A549 (cell line): Measurements from ENCODE around the gene CLCN4. TPM values are rescaled to one million over a fixed set of nuclear protein-coding genes. Genes with fewer than 3 reads are reported as not detected.

Experiments used
- ATAC-seq, 2 experiments: fragments of 200-7000 bp in 1 of 2; fragments of >200 bp in 1 of 2; cut with Nextera tagmentation in 1 of 2; cut with Tn5 transposase in 1 of 2; 3 replicates each; pipeline versions ENCODE4 v1.8.0 to v1.9.1; 2018 to 2020; ENCODE audit warnings: mild to moderate bottlenecking in 1 of 2, moderate library complexity in 1 of 2
- CTCF ChIA-PET: fragments of 300-600 bp; sonication (Branson Sonifier 250); formaldehyde crosslinking; extraction: SDS; loops from one replicate; lab custom pipeline; 2021; ENCODE audit warnings: antibody characterized with exemption, inconsistent platforms; lab: Yijun Ruan, JAX
- POLR2A ChIA-PET: fragments of 350-600 bp; formaldehyde crosslinking; extraction: SDS; loops from one replicate; lab custom pipeline; 2021; ENCODE audit warnings: antibody characterized with exemption, inconsistent platforms; lab: Yijun Ruan, JAX
- DNase-seq, 2 experiments: peaks; one replicate each; pipeline versions ENCODE4 v3.0.0 to v3.0.0-alpha.2; 2011 to 2016; ENCODE audit warnings: low read depth in 1 of 2, low spot score in 1 of 2
- FAIRE-seq: peaks from 2 replicates; lab custom pipeline; 2011; peaks lifted over from hg19 to GRCh38; lab: Jason Lieb, UNC
- H3K27ac ChIP-seq, 2 experiments: fragments of >200 bp; sonication (Bioruptor Twin); formaldehyde crosslinking; 3 replicates each; pipeline ENCODE4 v1.5.1; 2016 to 2017
- H3K4me1 ChIP-seq: fragments of >200 bp; sonication (Bioruptor Twin); formaldehyde crosslinking; 3 replicates; pipeline ENCODE4 v1.6.1; 2016
- H3K4me2 ChIP-seq: fragments of >200 bp; sonication (Bioruptor Twin); formaldehyde crosslinking; 3 replicates; pipeline ENCODE4 v1.6.1; 2016
- H3K4me3 ChIP-seq: fragments of >200 bp; sonication (Bioruptor Twin); formaldehyde crosslinking; 3 replicates; pipeline ENCODE4 v1.5.1; 2016
- H3K9me3 ChIP-seq: fragments of >200 bp; sonication (Bioruptor Twin); formaldehyde crosslinking; 3 replicates; pipeline ENCODE4 v1.6.1; 2016
- BCL3 ChIP-seq: fragments of >200 bp; sonication (Bioruptor Twin); formaldehyde crosslinking; IDR thresholded peaks from 3 replicates; pipeline ENCODE4 v1.6.1; 2016
- BHLHE40 ChIP-seq: IDR thresholded peaks from 2 replicates; pipeline ENCODE4 v1.6.1; 2012; ENCODE audit warnings: low read depth, low read length, inconsistent platforms
- CHD2 ChIP-seq: fragments of 150-350 bp; IDR thresholded peaks from 2 replicates; pipeline ENCODE4 v1.6.1; 2014; ENCODE audit warnings: low read length; ENCODE audit not compliant: partially characterized antibody
- CTCF ChIP-seq: fragments of >200 bp; sonication (Bioruptor Twin); formaldehyde crosslinking; IDR thresholded peaks from 3 replicates; pipeline ENCODE4 v1.5.1; 2016
- E2F6 ChIP-seq: IDR thresholded peaks from 2 replicates; pipeline ENCODE4 v1.6.1; 2012; ENCODE audit warnings: low read depth, borderline replicate concordance
- ELK1 ChIP-seq: fragments of 150-350 bp; IDR thresholded peaks from 2 replicates; pipeline ENCODE4 v1.6.1; 2014; ENCODE audit warnings: low read depth, mild to moderate bottlenecking, low read length
- FOSL2 ChIP-seq, 2 experiments: fragments of 450-650 bp in 1 of 2; fragments of >200 bp in 1 of 2; sonication (Bioruptor Twin) in 1 of 2; formaldehyde crosslinking; IDR thresholded peaks; 2 replicates each; pipeline versions ENCODE4 v1.5.0 to v1.6.1; 2016 to 2020; ENCODE audit warnings: mild to moderate bottlenecking in 1 of 2, moderate library complexity in 1 of 2
- HDAC2 ChIP-seq: fragments of 200-600 bp; sonication (generic); IDR thresholded peaks from 2 replicates; pipeline ENCODE4 v1.6.1; 2016
- HEYL ChIP-seq: fragments of 250-450 bp; sonication (Bioruptor Pico); IDR thresholded peaks from 2 replicates; pipeline ENCODE4 v1.8.0; 2021; ENCODE audit warnings: mild to moderate bottlenecking, moderate library complexity
- HMGXB4 ChIP-seq: fragments of 250-450 bp; sonication (Bioruptor Pico); IDR thresholded peaks from 2 replicates; pipeline ENCODE4 v1.5.0; 2021; ENCODE audit warnings: mild to moderate bottlenecking, moderate library complexity, borderline replicate concordance
- HOXB13 ChIP-seq: fragments of 250-450 bp; sonication (Bioruptor Pico); IDR thresholded peaks from 2 replicates; pipeline ENCODE4 v1.5.0; 2020; ENCODE audit warnings: low read depth, mild to moderate bottlenecking, moderate library complexity
- HOXB5 ChIP-seq: fragments of 250-450 bp; sonication (Bioruptor Pico); IDR thresholded peaks from 2 replicates; pipeline ENCODE4 v1.5.0; 2020; ENCODE audit warnings: mild to moderate bottlenecking, moderate library complexity
- KDM1A ChIP-seq: fragments of 200-600 bp; sonication (generic); IDR thresholded peaks from 2 replicates; pipeline ENCODE4 v1.6.1; 2016; ENCODE audit warnings: low read depth, mild to moderate bottlenecking
- MAX ChIP-seq: IDR thresholded peaks from 2 replicates; pipeline ENCODE4 v1.6.1; 2012
- MAZ ChIP-seq: fragments of 150-350 bp; IDR thresholded peaks from 2 replicates; pipeline ENCODE4 v1.6.1; 2014; ENCODE audit warnings: antibody characterized with exemption, low read depth, low read length, borderline replicate concordance
- MYC ChIP-seq: IDR thresholded peaks from 2 replicates; pipeline ENCODE4 v1.6.1; 2012; ENCODE audit warnings: mild to moderate bottlenecking, inconsistent platforms, low read length, improper control_type of control experiment, borderline replicate concordance
- NFE2L2 ChIP-seq: fragments of 150-350 bp; conservative IDR thresholded peaks from 2 replicates; pipeline ENCODE4 v1.6.1; 2014; ENCODE audit warnings: low read length
- PHF8 ChIP-seq: fragments of 200-600 bp; sonication (generic); IDR thresholded peaks from 2 replicates; pipeline ENCODE4 v1.6.1; 2016; ENCODE audit warnings: low read depth, mild to moderate bottlenecking, antibody characterized with exemption, moderate library complexity, borderline replicate concordance
- POLR2AphosphoS2 ChIP-seq: conservative IDR thresholded peaks from 2 replicates; pipeline ENCODE4 v1.6.1; 2012; ENCODE audit warnings: low read length, improper control_type of control experiment, inconsistent platforms
- RAD21 ChIP-seq, 2 experiments: fragments of >200 bp in 1 of 2; sonication (Bioruptor Twin) in 1 of 2; formaldehyde crosslinking in 1 of 2; IDR thresholded peaks in 1 of 2; conservative IDR thresholded peaks in 1 of 2; 2 replicates in 1 of 2; 3 replicates in 1 of 2; pipeline ENCODE4 v1.6.1; 2012 to 2018; ENCODE audit warnings: inconsistent platforms in 1 of 2
- RFX5 ChIP-seq: fragments of 450-650 bp; IDR thresholded peaks from 2 replicates; pipeline ENCODE4 v1.7.1; 2014; ENCODE audit warnings: antibody characterized with exemption, mild to moderate bottlenecking, moderate library complexity
- SMC3 ChIP-seq: fragments of >200 bp; sonication (Bioruptor Twin); formaldehyde crosslinking; IDR thresholded peaks from 3 replicates; pipeline ENCODE4 v1.6.1; 2018; ENCODE audit warnings: inconsistent platforms
- SREBF2 ChIP-seq: fragments of 450-650 bp; IDR thresholded peaks from 2 replicates; pipeline ENCODE4 v1.6.1; 2014; ENCODE audit warnings: mild to moderate bottlenecking, moderate library complexity
- ZNF302 ChIP-seq: fragments of 250-450 bp; sonication (Bioruptor Pico); IDR thresholded peaks from 2 replicates; pipeline ENCODE4 v1.9.0; 2021; ENCODE audit warnings: inconsistent platforms, mild to moderate bottlenecking, moderate library complexity
- ZSCAN20 ChIP-seq: fragments of 250-450 bp; sonication (Bioruptor Pico); IDR thresholded peaks from 2 replicates; pipeline ENCODE4 v1.8.0; 2022; ENCODE audit warnings: mild to moderate bottlenecking, moderate library complexity
- WGBS: methylation state at CpG from one replicate; pipeline ENCODE4 v1.1.6; 2017; ENCODE audit errors: missing lambda C conversion rate; 5-methylcytosine and 5-hydroxymethylcytosine counted together
- polyA plus RNA-seq, 4 experiments: library from polyadenylated mRNA; depleted of rRNA in 3 of 4; stranded (reverse); fragments of >200 nt; fragmentation: RNase III in 1 of 4; extraction: RNeasy Plus Mini Kit Qiagen cat#74134 plus additional on column Dnase treatment in 1 of 4; gene quantifications; 2 replicates in 3 of 4; 3 replicates in 1 of 4; pipeline ENCODE4 v1.2.3, GENCODE V29; 2011 to 2017

The CLCN4 gene
- polyA plus RNA-seq, 2 of the 4 experiments (the other 2 are of a cell fraction), result 2.8 to 4.7 TPM

- Histone ChIP-seq H3K4me3 (no peak overlapping the region), H3K9me3 (no peaks in the 10 kb centered on the region), H3K4me2 (no peak overlapping the region), H3K27ac (peak overlapping the region; percentile 42 to 64; a peak in 4 of 6 replicates), H3K4me1 (peaks cover 7% of the 10 kb centered on the region; the same call in 2 of the 3 replicates)
- TF ChIP-seq FOSL2 (IDR thresholded peaks at IDR 0.05), result no peak
- no peak for TF ChIP-seq FOSL2 (CRISPR knock-in tag; IDR thresholded peaks at IDR 0.05)
- TF ChIP-seq E2F6, result no peak
- peak; percentile 54 for TF ChIP-seq CTCF
- no peak for TF ChIP-seq HEYL
- TF ChIP-seq BHLHE40, result no peak
- TF ChIP-seq POLR2AphosphoS2, result no peak
- no peak for TF ChIP-seq HOXB13
- no peak for TF ChIP-seq MYC
- peak; percentile 71 to 78 for TF ChIP-seq RAD21 (conservative IDR thresholded peaks at IDR 0.05 in 1 of 2, IDR thresholded peaks at IDR 0.05 in 1 of 2)
- TF ChIP-seq PHF8, result no peak
- TF ChIP-seq SMC3, result peak; percentile 71
- no peak for TF ChIP-seq SREBF2
- no peak for TF ChIP-seq HMGXB4 (CRISPR knock-in tag)
- TF ChIP-seq RFX5, result no peak
- TF ChIP-seq ZSCAN20, result no peak
- no peak for TF ChIP-seq ELK1
- no peak for TF ChIP-seq HOXB5
- TF ChIP-seq NFE2L2, result no peak
- TF ChIP-seq MAZ, result no peak
- TF ChIP-seq ZNF302 (CRISPR knock-in tag), result no peak
- TF ChIP-seq KDM1A, result no peak
- no peak for TF ChIP-seq CHD2
- no peak for TF ChIP-seq MAX
- TF ChIP-seq BCL3, result no peak
- no peak for TF ChIP-seq HDAC2
- POLR2A ChIA-PET, result no interaction called here
- DNase-seq, result peak; percentile 20 to 52
- peak; percentile 83 for FAIRE-seq
- ATAC-seq, result peak; percentile 56 to 61; a peak in 5 of 6 replicates
- WGBS, result 47% methylated on average over 3 of the region's 3 CpGs
- CTCF ChIA-PET, result interaction anchor here (0.6 to 2.9 kb wide), 6 partner anchors 9 to 382 kb away, joined by 3 to 12 read pairs (median 4); no protein-coding TSS in a partner anchor
Observed at GRCh38 chrX:10254739-10255138, 98.0 kb downstream of the CLCN4 start.
